ENCODE data around the gene DCAF8L2.

DNA sequence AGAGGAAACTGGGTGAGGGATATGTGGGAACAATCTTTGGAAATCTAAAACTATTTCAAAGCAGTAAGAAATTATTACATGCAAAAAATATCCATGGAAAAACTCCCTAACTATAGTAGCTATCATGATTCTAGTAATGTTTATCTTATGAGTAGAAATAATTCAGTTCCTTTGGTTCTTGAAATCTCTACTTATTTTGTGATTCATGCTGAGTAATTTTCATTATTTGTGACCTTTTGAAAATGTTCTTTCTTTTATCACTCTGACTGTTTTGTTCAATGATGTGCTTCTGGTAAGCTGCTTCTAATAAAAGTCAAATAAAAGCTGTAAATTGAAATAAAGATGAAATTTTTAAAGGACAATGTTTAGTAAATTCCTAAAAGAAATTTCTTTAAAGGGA is 177.2 kb downstream of the DCAF8L2 start:
- TF ChIP-seq TAF1 (IDR thresholded peaks at IDR 0.05; ENCODE audit: borderline replicate concordance, low read depth, low read length) (no peak), POLR2A (IDR thresholded peaks at IDR 0.05; ENCODE audit: low read depth, low read length) (no peak)

All from GM12892 (cell line).